Neural cell (in vitro differentiated cells): ENCODE results near the gene FAM78B. TPM values are rescaled to one million over a fixed set of nuclear protein-coding genes. Genes with fewer than 3 reads are reported as not detected.

Source experiments
- H2AFZ ChIP-seq: fragments of 200-600, 300-800 bp; sonication (generic), shearing (Covaris generic); 2 replicates; pipeline ENCODE4 v1.6.0; 2014; ENCODE audit warnings: low read depth, mild to moderate bottlenecking, antibody characterized with exemption, low read length, moderate library complexity
- H3F3A ChIP-seq: fragments of 200-600 bp; shearing (Covaris generic); 2 replicates; pipeline ENCODE4 v1.6.1; 2016; ENCODE audit warnings: mild to moderate bottlenecking, moderate library complexity, mixed read lengths, antibody characterized with exemption, low read length; ENCODE audit not compliant: insufficient read depth, poor library complexity, severe bottlenecking
- H3K27ac ChIP-seq: fragments of 200-600, 300-800 bp; sonication (generic), shearing (Covaris generic); 2 replicates; pipeline ENCODE4 v1.5.1; 2014; ENCODE audit warnings: mild to moderate bottlenecking, low read length, moderate library complexity
- H3K27me3 ChIP-seq: fragments of 300-800, 200-600 bp; sonication (generic), shearing (Covaris generic); 2 replicates; pipeline ENCODE4 v1.6.0; 2014; ENCODE audit warnings: mild to moderate bottlenecking, low read depth, low read length, moderate library complexity; ENCODE audit not compliant: insufficient read depth
- H3K36me3 ChIP-seq: fragments of 300-800, 200-600 bp; sonication (generic), shearing (Covaris generic); 2 replicates; pipeline ENCODE4 v1.5.1; 2014; ENCODE audit warnings: mild to moderate bottlenecking, antibody characterized with exemption, low read length, moderate library complexity; ENCODE audit not compliant: insufficient read depth
- H3K4me2 ChIP-seq: fragments of 300-800, 200-600 bp; sonication (generic), shearing (Covaris generic); 2 replicates; pipeline ENCODE4 v1.6.0; 2014; ENCODE audit warnings: mild to moderate bottlenecking, low read length
- H3K4me3 ChIP-seq: fragments of 300-800, 200-600 bp; sonication (generic), shearing (Covaris generic); 2 replicates; pipeline ENCODE4 v1.5.1; 2014; ENCODE audit warnings: mild to moderate bottlenecking, low read length, moderate library complexity
- H3K79me2 ChIP-seq: fragments of 200-600 bp; shearing (Covaris generic); replicated peaks from 2 replicates; pipeline ENCODE4 v1.6.0; 2014; ENCODE audit warnings: mild to moderate bottlenecking, low read length, moderate library complexity; ENCODE audit not compliant: insufficient read depth
- H3K9ac ChIP-seq: fragments of 300-800, 200-600 bp; sonication (generic), shearing (Covaris generic); 2 replicates; pipeline ENCODE4 v1.6.1; 2016; ENCODE audit warnings: mild to moderate bottlenecking, low read length, mixed read lengths
- H3K9me2 ChIP-seq: fragments of 200-600 bp; shearing (Covaris generic); 2 replicates; pipeline ENCODE4 v1.6.1; 2016; ENCODE audit warnings: mild to moderate bottlenecking, low read length, mixed read lengths; ENCODE audit not compliant: insufficient read depth
- H3K9me3 ChIP-seq: fragments of 200-600, 300-800 bp; sonication (generic), shearing (Covaris generic); 2 replicates; pipeline ENCODE4 v1.6.1; 2016; ENCODE audit warnings: mild to moderate bottlenecking, mixed run types, low read length, moderate library complexity, mixed read lengths
- H4K20me1 ChIP-seq: fragments of 200-600 bp; shearing (Covaris generic); 2 replicates; pipeline ENCODE4 v1.6.1; 2016; ENCODE audit warnings: mild to moderate bottlenecking, mixed run types; ENCODE audit not compliant: insufficient read depth
- CTCF ChIP-seq: fragments of 450-650 bp; IDR thresholded peaks from 2 replicates; pipeline ENCODE4 v1.5.1; 2014; ENCODE audit warnings: antibody characterized with exemption, mild to moderate bottlenecking, moderate library complexity; ENCODE audit not compliant: poor library complexity, severe bottlenecking
- EP300 ChIP-seq: fragments of 450-650 bp; conservative IDR thresholded peaks from 2 replicates; pipeline ENCODE4 v1.6.1; 2014; ENCODE audit warnings: antibody characterized with exemption, mild to moderate bottlenecking, moderate library complexity; ENCODE audit not compliant: poor library complexity, severe bottlenecking
- EZH2 ChIP-seq: fragments of 200-600, 300-800 bp; shearing (Covaris generic), sonication (generic); IDR thresholded peaks from 2 replicates; pipeline ENCODE4 v1.6.1; 2014; ENCODE audit warnings: antibody characterized with exemption, low read length, borderline replicate concordance, mild to moderate bottlenecking; ENCODE audit not compliant: insufficient read depth, poor library complexity, severe bottlenecking
- MXI1 ChIP-seq: fragments of 450-650 bp; conservative IDR thresholded peaks from 2 replicates; pipeline ENCODE4 v1.6.1; 2014; ENCODE audit warnings: antibody characterized with exemption, mild to moderate bottlenecking; ENCODE audit not compliant: poor library complexity, severe bottlenecking
- POLR2AphosphoS5 ChIP-seq: IDR thresholded peaks from 2 replicates; pipeline ENCODE4 v1.6.1; 2012
- RAD21 ChIP-seq: fragments of 450-650 bp; conservative IDR thresholded peaks from 2 replicates; pipeline ENCODE4 v1.6.1; 2014; ENCODE audit warnings: antibody characterized with exemption, mild to moderate bottlenecking, moderate library complexity
- REST ChIP-seq: IDR thresholded peaks from 2 replicates; pipeline ENCODE4 v1.6.1; 2012; ENCODE audit warnings: borderline replicate concordance
- SMC3 ChIP-seq: fragments of 450-650 bp; conservative IDR thresholded peaks from 2 replicates; pipeline ENCODE4 v1.6.1; 2014; ENCODE audit warnings: antibody characterized with exemption, mild to moderate bottlenecking, moderate library complexity; ENCODE audit not compliant: poor library complexity
- TAF1 ChIP-seq: IDR thresholded peaks from 2 replicates; pipeline ENCODE4 v1.6.1; 2012; ENCODE audit warnings: low read depth
- polyA plus RNA-seq: library from polyadenylated mRNA; depleted of rRNA; stranded (reverse); fragments of >200 nt; gene quantifications from 2 replicates; pipeline ENCODE4 v1.2.3, GENCODE V29; 2014

The FAM78B gene
- polyA plus RNA-seq, 1 donor from 2014 or later = 2.4 TPM

GRCh38 chr1:166152978-166153377 is 13.8 kb downstream of the FAM78B start:
- no peak overlapping the region for H3K27ac ChIP-seq
- TF ChIP-seq CTCF (no peak), EZH2 (no peak), TAF1 (no peak)
- no peaks in the 10 kb centered on the region for H3F3A ChIP-seq
- no peak overlapping the region for H3K9ac ChIP-seq
- H3K4me2 ChIP-seq = no peak overlapping the region
- no peak overlapping the region for H2AFZ ChIP-seq
- no peaks in the 10 kb centered on the region for H3K27me3 ChIP-seq
- no peaks in the 10 kb centered on the region for H3K36me3 ChIP-seq
- H3K9me2 ChIP-seq = no peaks in the 10 kb centered on the region
- H4K20me1 ChIP-seq = no peaks in the 10 kb centered on the region
- no peaks in the 10 kb centered on the region for H3K79me2 ChIP-seq
- H3K4me3 ChIP-seq = no peak overlapping the region
- H3K9me3 ChIP-seq = no peaks in the 10 kb centered on the region

- no peaks in the 10 kb centered on the region for H3K27me3 ChIP-seq
- H3F3A ChIP-seq = no peaks in the 10 kb centered on the region
- H3K4me2 ChIP-seq = no peak overlapping the region
- no peaks in the 10 kb centered on the region for H3K9me2 ChIP-seq
- no peak overlapping the region for H2AFZ ChIP-seq
- no peaks in the 10 kb centered on the region for H3K9me3 ChIP-seq
- no peaks in the 10 kb centered on the region for H4K20me1 ChIP-seq
- TF ChIP-seq CTCF (no peak), EP300 (no peak), TAF1 (no peak), EZH2 (no peak), SMC3 (no peak), RAD21 (no peak), POLR2AphosphoS5 (no peak), REST (no peak), MXI1 (no peak)
- H3K4me3 ChIP-seq = no peak overlapping the region
- H3K36me3 ChIP-seq = no peaks in the 10 kb centered on the region
- H3K9ac ChIP-seq = no peak overlapping the region
- H3K27ac ChIP-seq = no peak overlapping the region
- no peaks in the 10 kb centered on the region for H3K79me2 ChIP-seq
Measured at GRCh38 chr1:166151804-166152203, 15.0 kb downstream of the FAM78B start.
